PC-3 (cell line): ENCODE measurements around the gene ANAPC16.

Source experiments
- CTCF ChIP-seq: fragments of 300-600 bp; sonication (generic); conservative IDR thresholded peaks from 2 replicates; pipeline ENCODE4 v1.5.1; 2017; ENCODE audit warnings: antibody characterized with exemption, low read depth, mild to moderate bottlenecking, low read length
- EZH2 ChIP-seq: fragments of 300-600 bp; sonication (generic); IDR thresholded peaks from one replicate; pipeline ENCODE4 v1.6.1; 2017; ENCODE audit warnings: antibody characterized with exemption, mild to moderate bottlenecking, low read length; ENCODE audit not compliant: unreplicated experiment

GRCh38 chr10:72229261-72230251 is 13.7 kb downstream of the ANAPC16 start:
- TF ChIP-seq CTCF (no peak), EZH2 (no peak)
